HG02840 (cell line): ENCODE measurements around the gene SMARCD2.
"Not testable (repeated sequence)": the region's sequence is repeated elsewhere in the genome, so short reads cannot be mapped to it uniquely, and the experiment has no call there.

Experiments used
- ATAC-seq: cut with Tn5 transposase; IDR thresholded peaks from one replicate; pipeline ENCODE4 v1.9.1; 2021; ENCODE audit warnings: mild to moderate bottlenecking, moderate library complexity, moderate number of reproducible peaks; ENCODE audit not compliant: unreplicated experiment, low FRiP score

SMARCD2 gene

GRCh38 chr17:63853260-63853659 lies 10.8 kb upstream of the SMARCD2 start:
- ATAC-seq = no peak

GRCh38 chr17:63850401-63850800 lies 7.9 kb upstream of the SMARCD2 start:
- ATAC-seq = no peak

GRCh38 chr17:63848834-63849689 lies 6.6 kb upstream of the SMARCD2 start:
- peak; percentile 82 for ATAC-seq

- no peak for ATAC-seq
These were observed 5.2 kb upstream of the SMARCD2 start for GRCh38 chr17:63847525-63848249.

- no peak for ATAC-seq
These were observed 3.0 kb upstream of the SMARCD2 start for GRCh38 chr17:63845509-63845908.

GRCh38 chr17:63843910-63844677 lies 1.6 kb upstream of the SMARCD2 start:
- ATAC-seq = no peak

- not testable (repeated sequence) for ATAC-seq
These were observed 953 bp upstream of the SMARCD2 start for GRCh38 chr17:63843387-63843888.

- peak; percentile 21 for ATAC-seq
These were observed 329 bp downstream of the SMARCD2 start for GRCh38 chr17:63842173-63842539.

GRCh38 chr17:63841350-63842172 lies 924 bp downstream of the SMARCD2 start:
- no peak for ATAC-seq

- ATAC-seq = no peak
These were observed 1.7 kb downstream of the SMARCD2 start for GRCh38 chr17:63840591-63841349.

GRCh38 chr17:63838631-63839171 lies 3.8 kb downstream of the SMARCD2 start:
- no peak for ATAC-seq

- ATAC-seq = no peak
These were observed 4.4 kb downstream of the SMARCD2 start for GRCh38 chr17:63837962-63838600.

GRCh38 chr17:63837480-63837879 lies 5.0 kb downstream of the SMARCD2 start:
- no peak for ATAC-seq

GRCh38 chr17:63836811-63837210 lies 5.7 kb downstream of the SMARCD2 start:
- no peak for ATAC-seq

- ATAC-seq = no peak
These were observed 7.2 kb downstream of the SMARCD2 start for GRCh38 chr17:63835167-63835720.

- no peak for ATAC-seq
These were observed 7.9 kb downstream of the SMARCD2 start for GRCh38 chr17:63834431-63835166.

GRCh38 chr17:63833741-63834373 lies 8.6 kb downstream of the SMARCD2 start:
- ATAC-seq = no peak
